PC-3 (cell line): Measurements from ENCODE around the gene C4orf33. TPM values are rescaled to one million over a fixed set of nuclear protein-coding genes. Genes with fewer than 3 reads are reported as not detected.

Experiments used
- ATAC-seq: fragments of 200-7000 bp; cut with Tn5 transposase; 2 replicates; pipeline ENCODE4 v1.9.1; 2020; ENCODE audit warnings: mild to moderate bottlenecking, moderate library complexity
- Bru-seq: library from RNA; stranded (reverse); fragments of 400-500 nt; gene quantifications from one replicate; lab custom pipeline; 2021; lab: Mats Ljungman, UMichigan
- BruChase-seq, 2 experiments: library from RNA; stranded (reverse); fragments of 400-500 nt; gene quantifications; one replicate each; lab custom pipeline; 2021; lab: Mats Ljungman, UMichigan
- BruUV-seq: library from RNA; stranded (reverse); fragments of 400-500 nt; replicated peaks from 2 replicates; lab custom pipeline; 2021; lab: Mats Ljungman, UMichigan
- CTCF ChIA-PET: fragments of 300-600 bp; sonication (Branson Sonifier 250); formaldehyde crosslinking; loops from one replicate; lab custom pipeline; 2022; ENCODE audit warnings: antibody characterized with exemption; lab: Charles Lee
- POLR2A ChIA-PET: fragments of 300-600 bp; sonication (Branson Sonifier 250); formaldehyde crosslinking; loops from one replicate; lab custom pipeline; 2022; ENCODE audit warnings: antibody characterized with exemption; ENCODE audit not compliant: unreplicated experiment; lab: Charles Lee
- DNase-seq: peaks from one replicate; pipeline ENCODE4 v3.0.0-alpha.2; 2015
- H2AFZ ChIP-seq: fragments of 300-600 bp; sonication (generic); 2 replicates; pipeline ENCODE4 v1.6.0; 2016; ENCODE audit warnings: antibody characterized with exemption, low read length
- H3F3A ChIP-seq: fragments of 300-600 bp; sonication (generic); one replicate; pipeline ENCODE4 v1.6.0; 2017; ENCODE audit warnings: antibody characterized with exemption, low read length, control low read depth, mild to moderate bottlenecking; ENCODE audit not compliant: unreplicated experiment
- H3K27ac ChIP-seq: fragments of 300-600 bp; sonication (generic); 2 replicates; pipeline ENCODE4 v1.5.1; 2016; ENCODE audit warnings: mild to moderate bottlenecking, low read length
- H3K27me3 ChIP-seq: fragments of 300-600 bp; sonication (generic); 2 replicates; pipeline ENCODE4 v1.6.1; 2016; ENCODE audit warnings: low read length, mixed read lengths
- H3K36me3 ChIP-seq: fragments of 300-600 bp; sonication (generic); 2 replicates; pipeline ENCODE4 v1.6.1; 2016; ENCODE audit warnings: low read depth, mixed run types, low read length, mixed read lengths
- H3K4me1 ChIP-seq: fragments of 300-600 bp; sonication (generic); 2 replicates; pipeline ENCODE4 v1.5.1; 2016; ENCODE audit warnings: low read length; ENCODE audit not compliant: insufficient read depth
- H3K4me2 ChIP-seq: fragments of 300-600 bp; sonication (generic); 2 replicates; pipeline ENCODE4 v1.6.0; 2016; ENCODE audit warnings: low read length
- H3K4me3 ChIP-seq: fragments of 300-600 bp; sonication (generic); 2 replicates; pipeline ENCODE4 v1.5.1; 2016; ENCODE audit warnings: mild to moderate bottlenecking, low read length, mixed read lengths
- H3K79me2 ChIP-seq: fragments of 300-600 bp; sonication (generic); 2 replicates; pipeline ENCODE4 v1.6.1; 2017; ENCODE audit warnings: low read length, mixed read lengths
- H3K9ac ChIP-seq: fragments of 300-600 bp; sonication (generic); 2 replicates; pipeline ENCODE4 v1.6.0; 2016; ENCODE audit warnings: mild to moderate bottlenecking, low read length
- H3K9me2 ChIP-seq: fragments of 300-600 bp; sonication (generic); replicated peaks from 2 replicates; pipeline ENCODE4 v1.6.1; 2016; ENCODE audit warnings: mixed run types, low read length, mixed read lengths
- H3K9me3 ChIP-seq: fragments of 300-600 bp; sonication (generic); 2 replicates; pipeline ENCODE4 v1.6.1; 2016; ENCODE audit warnings: low read length, mixed read lengths
- H4K20me1 ChIP-seq: fragments of 300-600 bp; sonication (generic); 2 replicates; pipeline ENCODE4 v1.6.1; 2016; ENCODE audit warnings: low read length, mixed read lengths
- CTCF ChIP-seq: fragments of 300-600 bp; sonication (generic); conservative IDR thresholded peaks from 2 replicates; pipeline ENCODE4 v1.5.1; 2017; ENCODE audit warnings: antibody characterized with exemption, low read depth, mild to moderate bottlenecking, low read length
- EZH2 ChIP-seq: fragments of 300-600 bp; sonication (generic); IDR thresholded peaks from one replicate; pipeline ENCODE4 v1.6.1; 2017; ENCODE audit warnings: antibody characterized with exemption, mild to moderate bottlenecking, low read length; ENCODE audit not compliant: unreplicated experiment
- EZH2phosphoT487 ChIP-seq: fragments of 300-600 bp; sonication (generic); IDR thresholded peaks from 2 replicates; pipeline ENCODE4 v1.6.1; 2018; ENCODE audit warnings: mild to moderate bottlenecking, antibody characterized with exemption, low read length, borderline replicate concordance
- intact Hi-C: fragments of 100-400 bp; cut with micrococcal nuclease; formaldehyde crosslinking; loops from 2 replicates; pipeline ENCODE4 v1.9.0; 2023
- long read RNA-seq: library from polyadenylated mRNA; unstranded; transcript quantifications from one replicate; pipeline ENCODE4 v2.0.0, GENCODE V29; 2021; ENCODE audit not compliant: unreplicated experiment
- total RNA-seq: library from RNA; depleted of rRNA; stranded (reverse); fragments of >200 nt; gene quantifications from 2 replicates; pipeline ENCODE4 v1.2.3, GENCODE V29; 2014; rRNA removed

The C4orf33 gene
- total RNA-seq (2.8 and 3.2 TPM in 2 replicates), Bru-seq, nascent RNA (percentile 41 among the genes with signal in this experiment), BruChase-seq, experiment 1, labeled RNA remaining after a 6-hour chase (percentile 37 among the genes with signal in this experiment), BruChase-seq, experiment 2, labeled RNA remaining after a 2-hour chase (percentile 46 among the genes with signal in this experiment)
- long read RNA-seq, full-length matches to known transcripts = 3 of 5 reads
- long read RNA-seq, partial matches to known transcripts = 0 of 5 reads
- long read RNA-seq, other reads (novel, unspliced or antisense) = 2 of 5 reads

- H3K27ac ChIP-seq = peak within 1 kb of the TSS; percentile 49
- 0 out of 2 replicates have a peak, but pooled peaks cover 3% of the 10 kb centered on the region for H4K20me1 ChIP-seq
- H3K9me2 ChIP-seq = no peaks in the 10 kb centered on the region
- H2AFZ ChIP-seq = peak within 1 kb of the TSS; percentile 96
- peaks cover 22% of the 10 kb centered on the region; the same call in 1 of the 2 replicates for H3K4me1 ChIP-seq
- H3F3A ChIP-seq = no peaks in the 10 kb centered on the region
- BruUV-seq = no TSS peak
- ChIA-PET CTCF (interaction anchor here (0.7 kb wide), 1 partner anchor 168 kb away, joined by 3 read pairs; no protein-coding TSS in a partner anchor), POLR2A (no interaction called here)
- TF ChIP-seq CTCF (no peak), EZH2 (no peak), EZH2phosphoT487 (no peak)
- no peaks in the 10 kb centered on the region for H3K9me3 ChIP-seq
- H3K4me2 ChIP-seq = peak within 1 kb of the TSS; percentile 97
- peak within 1 kb of the TSS; percentile 92 for H3K4me3 ChIP-seq
- ATAC-seq (peak; percentile 53), DNase-seq (peak; percentile 66)
- peak within 1 kb of the TSS; percentile 66 for H3K9ac ChIP-seq
- intact Hi-C loops = no loop called here
- peaks cover 29% of the 10 kb centered on the region for H3K79me2 ChIP-seq
- H3K27me3 ChIP-seq = no peaks in the 10 kb centered on the region
- H3K36me3 ChIP-seq = no peaks in the 10 kb centered on the region
Measured at GRCh38 chr4:129095811-129096454, at the start of gene C4orf33. C4orf33 (plus strand) TSS chr4:129096152; CDS start chr4:129102611, 6,459 bp downstream.

- ATAC-seq = no peak
Measured at GRCh38 chr4:129059028-129059427, 36.9 kb upstream of the C4orf33 start.

More at GRCh38 chr4:129059028-129059427, 36.9 kb upstream of the C4orf33 start:
- BruUV-seq = no TSS peak
- Histone ChIP-seq H3K36me3 (peaks cover 40% of the 10 kb centered on the region), H3K9me2 (no peaks in the 10 kb centered on the region), H3K79me2 (no peaks in the 10 kb centered on the region), H3K27ac (no peak overlapping the region), H3F3A (no peaks in the 10 kb centered on the region), H3K4me1 (peaks cover 7% of the 10 kb centered on the region; the same call in 1 of the 2 replicates), H2AFZ (no peak overlapping the region), H3K27me3 (no peaks in the 10 kb centered on the region), H3K4me3 (no peak overlapping the region), H3K9me3 (peaks cover 9% of the 10 kb centered on the region; the same call in 1 of the 2 replicates), H3K9ac (no peak overlapping the region), H3K4me2 (no peak overlapping the region), H4K20me1 (no peaks in the 10 kb centered on the region)
- ChIA-PET POLR2A (no interaction called here), CTCF (no interaction called here)
- DNase-seq = no peak
- TF ChIP-seq EZH2phosphoT487 (no peak), EZH2 (no peak), CTCF (no peak)
- intact Hi-C loops = no loop called here
